ENCODE results near the gene LY6G5B.

DNA sequence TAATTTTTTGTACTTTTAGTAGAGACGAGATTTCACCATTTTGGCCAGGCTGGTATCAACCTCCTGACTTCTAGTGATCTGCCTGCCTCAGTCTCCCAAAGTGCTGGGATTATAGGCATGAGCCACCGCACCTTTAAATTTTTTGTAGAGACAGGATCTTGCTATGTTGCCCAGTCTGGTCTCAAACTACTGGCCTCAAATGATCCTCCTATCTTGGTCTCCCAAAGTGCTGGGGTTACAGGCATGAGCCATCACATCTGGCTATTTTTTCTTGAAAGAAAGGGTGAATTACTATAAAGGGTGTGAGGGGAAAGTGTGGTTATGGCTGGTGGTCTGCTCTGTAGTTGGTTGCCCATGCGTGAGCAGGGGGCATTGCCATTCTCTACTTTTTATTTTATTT, 38.4 kb downstream of the LY6G5B start:
- TF ChIP-seq, protein P1, sequence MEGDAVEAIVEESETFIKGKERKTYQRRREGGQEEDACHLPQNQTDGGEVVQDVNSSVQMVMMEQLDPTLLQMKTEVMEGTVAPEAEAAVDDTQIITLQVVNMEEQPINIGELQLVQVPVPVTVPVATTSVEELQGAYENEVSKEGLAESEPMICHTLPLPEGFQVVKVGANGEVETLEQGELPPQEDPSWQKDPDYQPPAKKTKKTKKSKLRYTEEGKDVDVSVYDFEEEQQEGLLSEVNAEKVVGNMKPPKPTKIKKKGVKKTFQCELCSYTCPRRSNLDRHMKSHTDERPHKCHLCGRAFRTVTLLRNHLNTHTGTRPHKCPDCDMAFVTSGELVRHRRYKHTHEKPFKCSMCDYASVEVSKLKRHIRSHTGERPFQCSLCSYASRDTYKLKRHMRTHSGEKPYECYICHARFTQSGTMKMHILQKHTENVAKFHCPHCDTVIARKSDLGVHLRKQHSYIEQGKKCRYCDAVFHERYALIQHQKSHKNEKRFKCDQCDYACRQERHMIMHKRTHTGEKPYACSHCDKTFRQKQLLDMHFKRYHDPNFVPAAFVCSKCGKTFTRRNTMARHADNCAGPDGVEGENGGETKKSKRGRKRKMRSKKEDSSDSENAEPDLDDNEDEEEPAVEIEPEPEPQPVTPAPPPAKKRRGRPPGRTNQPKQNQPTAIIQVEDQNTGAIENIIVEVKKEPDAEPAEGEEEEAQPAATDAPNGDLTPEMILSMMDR (IDR thresholded peaks at IDR 0.05) = no peak
- TF ChIP-seq POLR2A (IDR thresholded peaks at IDR 0.05) = no peak

Data from right lobe of liver (tissue), 4 donors.